Large intestine (tissue), 12 donors: Measurements from ENCODE around the gene PARP8. TPM values are rescaled to one million over a fixed set of nuclear protein-coding genes. Genes with fewer than 3 reads are reported as not detected.
A peak's percentile ranks its signal among the peaks of the same experiment; 100 is the strongest.
"Not testable (repeated sequence)": the region's sequence is repeated elsewhere in the genome, so short reads cannot be mapped to it uniquely, and the experiment has no call there.

Source experiments
- DNase-seq, 2 donors: peaks; one replicate each; pipeline versions ENCODE4 v3.0.0 to v3.0.0-alpha.2; 2013
- H3K27ac ChIP-seq: one replicate; pipeline ENCODE4 v1.5.1; 2013; ENCODE audit warnings: low read length
- H3K27me3 ChIP-seq: 2 replicates; pipeline ENCODE4 v1.6.1; 2013; ENCODE audit warnings: low read length; ENCODE audit not compliant: control insufficient read depth, insufficient read depth
- H3K36me3 ChIP-seq: 2 replicates; pipeline ENCODE4 v1.6.1; 2013; ENCODE audit warnings: low read length; ENCODE audit not compliant: control insufficient read depth, insufficient read depth
- H3K4me1 ChIP-seq: one replicate; pipeline ENCODE4 v1.6.1; 2013; ENCODE audit warnings: low read length; ENCODE audit not compliant: control insufficient read depth, insufficient read depth
- H3K4me3 ChIP-seq: one replicate; pipeline ENCODE4 v1.5.1; 2013; ENCODE audit warnings: low read length
- H3K9me3 ChIP-seq: one replicate; pipeline ENCODE4 v1.6.1; 2013; ENCODE audit warnings: mild to moderate bottlenecking, low read depth, low read length, moderate library complexity; ENCODE audit not compliant: control insufficient read depth
- WGBS: methylation state at CpG from one replicate; pipeline ENCODE4 v1.1.5; 2013; ENCODE audit warnings: low lambda C conversion rate; ENCODE audit not compliant: insufficient coverage; 5-methylcytosine and 5-hydroxymethylcytosine counted together
- long read RNA-seq, 11 donors: transcript quantifications; one replicate each; lab custom pipeline, GENCODE V29; 2026
- polyA plus RNA-seq: library from polyadenylated mRNA; unstranded; fragments of 120-200 nt; gene quantifications from one replicate; pipeline ENCODE4 v1.2.1, GENCODE V29; 2013

Gene PARP8, protein sequence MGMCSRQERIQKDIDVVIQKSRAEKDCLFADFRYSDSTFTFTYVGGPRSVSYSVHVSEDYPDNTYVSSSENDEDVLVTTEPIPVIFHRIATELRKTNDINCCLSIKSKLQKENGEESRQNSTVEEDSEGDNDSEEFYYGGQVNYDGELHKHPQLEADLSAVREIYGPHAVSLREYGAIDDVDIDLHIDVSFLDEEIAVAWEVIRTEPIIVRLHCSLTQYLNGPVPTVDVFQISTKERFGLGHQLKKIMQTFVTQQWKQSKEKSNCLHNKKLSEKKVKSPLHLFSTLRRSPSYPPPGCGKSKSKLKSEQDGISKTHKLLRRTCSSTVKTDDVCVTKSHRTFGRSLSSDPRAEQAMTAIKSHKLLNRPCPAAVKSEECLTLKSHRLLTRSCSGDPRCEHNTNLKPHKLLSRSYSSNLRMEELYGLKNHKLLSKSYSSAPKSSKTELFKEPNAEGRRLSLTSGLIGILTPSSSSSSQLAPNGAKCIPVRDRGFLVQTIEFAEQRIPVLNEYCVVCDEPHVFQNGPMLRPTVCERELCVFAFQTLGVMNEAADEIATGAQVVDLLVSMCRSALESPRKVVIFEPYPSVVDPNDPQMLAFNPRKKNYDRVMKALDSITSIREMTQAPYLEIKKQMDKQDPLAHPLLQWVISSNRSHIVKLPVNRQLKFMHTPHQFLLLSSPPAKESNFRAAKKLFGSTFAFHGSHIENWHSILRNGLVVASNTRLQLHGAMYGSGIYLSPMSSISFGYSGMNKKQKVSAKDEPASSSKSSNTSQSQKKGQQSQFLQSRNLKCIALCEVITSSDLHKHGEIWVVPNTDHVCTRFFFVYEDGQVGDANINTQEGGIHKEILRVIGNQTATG
- polyA plus RNA-seq = 16.9 TPM
- long read RNA-seq, donor 1 = 0 reads
- long read RNA-seq, donor 2, full-length matches to known transcripts = 3 of 3 reads
- long read RNA-seq, donor 2, partial matches to known transcripts = 0 of 3 reads
- long read RNA-seq, donor 2, other reads (novel, unspliced or antisense) = 0 of 3 reads
- long read RNA-seq, donor 3, partial matches to known transcripts = 0 of 1 reads
- long read RNA-seq, donor 3, other reads (novel, unspliced or antisense) = 0 of 1 reads
- long read RNA-seq, donor 4 = 0 reads
- long read RNA-seq, donor 5 = 0 reads
- long read RNA-seq, donor 6 = 0 reads
- long read RNA-seq, donor 7, partial matches to known transcripts = 0 of 1 reads
- long read RNA-seq, donor 7, other reads (novel, unspliced or antisense) = 0 of 1 reads
- long read RNA-seq, donor 8 = 0 reads
- long read RNA-seq, donor 9 = 0 reads
- long read RNA-seq, donor 10 = 0 reads
- long read RNA-seq, donor 11 = 0 reads

DNA sequence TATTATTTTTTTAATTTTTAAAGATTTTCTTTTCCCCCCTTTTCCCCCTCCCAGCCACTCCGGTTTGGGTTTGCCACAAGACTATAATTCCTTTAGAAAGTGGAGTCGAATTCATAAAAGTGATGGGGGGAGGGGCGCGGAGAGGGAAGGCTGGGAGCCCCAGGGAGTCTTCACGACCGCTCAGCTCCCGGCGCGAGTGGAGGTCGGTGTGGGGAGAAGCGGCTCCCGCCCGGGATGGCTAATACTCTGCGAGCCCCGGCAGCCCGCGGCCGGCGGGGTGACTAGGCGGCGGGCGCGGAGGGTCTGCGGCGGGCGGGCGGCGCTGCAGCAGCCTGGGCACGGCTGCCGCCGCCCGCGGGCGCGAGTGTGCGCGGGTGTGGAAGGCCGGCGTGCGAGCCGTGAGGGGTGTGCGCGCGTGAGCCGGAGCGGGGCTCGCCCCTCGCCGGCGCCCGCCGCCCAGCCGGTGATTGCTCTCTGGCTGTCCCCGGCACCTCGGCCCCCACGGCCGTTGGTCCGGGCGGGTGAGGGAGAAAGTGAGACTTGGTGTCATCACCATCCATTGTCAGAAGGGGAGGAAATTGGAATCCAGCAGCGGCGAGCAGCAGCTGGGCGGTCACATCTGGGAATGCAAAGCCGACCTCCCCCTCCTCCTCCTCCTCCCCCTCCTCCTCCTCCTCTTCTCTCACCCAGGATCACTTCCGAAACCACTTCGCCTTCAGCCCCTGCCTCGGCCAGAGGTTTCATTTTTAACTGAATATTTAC lies at the start of gene PARP8:
Gene PARP8, plus strand, starts transcription at position 377 of the 762 bp plus-strand sequence. CDS start 459 bp downstream, outside the sequence.
- H3K27me3 ChIP-seq = no peaks in the 10 kb centered on the region
- peak within 1 kb of the TSS; percentile 83 for H3K27ac ChIP-seq
- H3K4me1 ChIP-seq = no peaks in the 10 kb centered on the region
- no peaks in the 10 kb centered on the region for H3K9me3 ChIP-seq
- WGBS = no CpG with 5 or more reads among the region's 66 CpGs
- DNase-seq = peak; percentile 28 to 72
- H3K36me3 ChIP-seq = no peaks in the 10 kb centered on the region
- peak within 1 kb of the TSS; percentile 92 for H3K4me3 ChIP-seq

DNA sequence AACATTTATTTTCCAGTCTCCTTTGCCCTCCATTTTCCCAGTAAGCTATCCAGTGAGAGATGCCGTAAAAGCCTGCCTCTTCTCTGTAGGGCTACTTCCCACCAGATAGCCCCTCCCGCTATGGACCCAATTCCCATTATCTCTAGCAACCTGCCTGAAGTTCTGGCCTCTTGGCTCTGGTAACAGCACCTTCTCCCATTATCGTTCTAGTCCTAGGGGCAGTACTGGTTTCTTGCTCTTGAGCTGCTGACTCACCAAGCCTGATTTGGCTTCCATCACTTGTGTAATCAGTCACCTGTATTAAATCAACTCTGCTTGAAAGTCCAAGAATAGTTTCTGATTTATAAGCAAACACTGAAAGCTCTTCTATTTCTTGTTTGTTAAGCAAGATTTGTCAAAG lies 42.8 kb upstream of the PARP8 start:
- no CpG with 5 or more reads among the region's 3 CpGs for WGBS
- Histone ChIP-seq H3K4me1 (no peaks in the 10 kb centered on the region), H3K4me3 (no peak overlapping the region), H3K9me3 (no peaks in the 10 kb centered on the region), H3K27ac (no peak overlapping the region), H3K27me3 (no peaks in the 10 kb centered on the region), H3K36me3 (no peaks in the 10 kb centered on the region)
- DNase-seq = no peak

DNA sequence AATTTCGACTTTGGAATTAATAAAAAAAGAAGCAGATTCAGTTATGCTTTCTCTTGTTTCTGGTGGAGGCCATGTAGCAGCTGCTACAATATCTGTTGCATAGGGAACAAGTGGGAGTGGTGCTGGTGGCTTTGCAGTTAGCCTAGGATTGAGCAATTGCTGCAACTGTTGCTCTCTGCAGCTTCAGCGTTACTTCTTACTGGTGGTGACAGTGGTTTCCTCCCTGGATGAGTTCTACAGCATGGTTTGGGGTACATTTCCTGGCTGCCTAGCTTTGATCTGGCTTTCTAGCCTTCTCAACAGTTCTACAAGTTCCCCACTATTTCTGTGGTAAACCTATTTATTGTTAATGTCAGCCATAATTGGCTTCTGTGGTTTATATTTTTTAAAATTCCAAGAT lies 31.6 kb upstream of the PARP8 start:
- H3K36me3 ChIP-seq, H3K4me1 ChIP-seq, H3K9me3 ChIP-seq, H3K27me3 ChIP-seq, H3K4me3 ChIP-seq, DNase-seq, H3K27ac ChIP-seq: not testable (repeated sequence)
- WGBS = no CpG with 5 or more reads among the region's 2 CpGs

DNA sequence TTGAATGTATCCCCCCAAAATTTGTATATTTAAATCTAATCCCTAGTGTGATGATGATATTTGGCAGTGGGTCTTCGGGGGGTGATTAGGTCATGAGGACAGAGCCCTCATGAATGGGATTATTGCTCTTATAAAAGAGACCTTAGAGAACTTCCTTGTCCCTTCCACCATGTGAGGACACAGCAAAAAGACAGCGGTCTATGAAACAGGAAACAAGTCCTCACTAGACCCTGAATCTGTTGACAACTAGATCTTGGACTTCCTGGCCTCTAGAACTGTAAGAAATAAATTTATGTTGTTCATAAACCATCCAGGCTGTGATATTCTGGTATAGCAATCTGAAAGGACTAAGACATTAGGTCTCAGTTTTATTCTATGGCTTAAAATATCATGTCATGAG lies 28.9 kb upstream of the PARP8 start:
- not testable (repeated sequence) for DNase-seq, H3K27me3 ChIP-seq, H3K36me3 ChIP-seq, H3K4me3 ChIP-seq, H3K9me3 ChIP-seq, H3K27ac ChIP-seq, H3K4me1 ChIP-seq
- WGBS = no CpG with 5 or more reads among the region's 2 CpGs

DNA sequence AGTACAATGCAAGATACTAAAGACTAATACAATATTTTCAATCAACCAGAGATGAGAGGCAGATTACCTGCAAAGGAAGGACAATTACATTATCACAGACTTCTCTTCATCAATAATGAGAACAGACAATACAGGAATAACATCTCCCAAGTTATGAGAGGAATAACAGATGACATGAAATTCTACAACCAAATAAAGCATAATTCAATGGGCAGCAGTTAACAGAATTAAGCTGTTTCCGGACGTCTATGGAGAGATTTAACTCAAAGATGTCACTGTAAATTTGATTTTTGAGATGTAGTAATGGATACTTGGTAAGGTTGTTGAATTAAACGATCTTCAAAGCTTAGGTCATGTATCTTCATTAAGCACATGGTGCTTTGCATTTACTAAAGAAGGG lies 19.8 kb upstream of the PARP8 start:
- H3K27me3 ChIP-seq = no peaks in the 10 kb centered on the region
- no peak overlapping the region for H3K27ac ChIP-seq
- H3K4me1 ChIP-seq = no peaks in the 10 kb centered on the region
- no CpG with 5 or more reads among the region's 3 CpGs for WGBS
- DNase-seq = no peak
- no peaks in the 10 kb centered on the region for H3K36me3 ChIP-seq
- H3K9me3 ChIP-seq = no peaks in the 10 kb centered on the region
- no peak overlapping the region for H3K4me3 ChIP-seq

DNA sequence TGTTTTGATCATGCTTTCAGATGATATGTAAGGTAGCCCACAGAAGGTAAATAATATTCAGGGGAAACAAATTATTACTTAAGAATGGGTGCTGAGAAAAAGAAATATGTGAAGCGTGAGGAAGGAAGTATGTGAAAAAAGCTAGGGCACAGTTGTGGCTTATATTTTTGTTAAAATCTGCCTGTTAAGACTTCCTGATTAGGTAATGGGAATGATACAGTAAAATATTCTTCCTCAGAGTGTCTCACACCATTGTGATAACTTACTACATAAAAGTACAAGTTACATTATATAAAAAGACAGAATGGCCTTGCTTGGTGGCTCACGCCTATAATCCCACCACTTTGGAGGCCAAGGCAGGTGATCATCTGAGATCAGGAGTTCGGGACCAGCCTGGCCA lies 18.7 kb upstream of the PARP8 start:
- Histone ChIP-seq H3K4me3 (no peak overlapping the region), H3K27ac (no peak overlapping the region)
- WGBS = 100% methylated on average over 1 of the region's 3 CpGs

DNA sequence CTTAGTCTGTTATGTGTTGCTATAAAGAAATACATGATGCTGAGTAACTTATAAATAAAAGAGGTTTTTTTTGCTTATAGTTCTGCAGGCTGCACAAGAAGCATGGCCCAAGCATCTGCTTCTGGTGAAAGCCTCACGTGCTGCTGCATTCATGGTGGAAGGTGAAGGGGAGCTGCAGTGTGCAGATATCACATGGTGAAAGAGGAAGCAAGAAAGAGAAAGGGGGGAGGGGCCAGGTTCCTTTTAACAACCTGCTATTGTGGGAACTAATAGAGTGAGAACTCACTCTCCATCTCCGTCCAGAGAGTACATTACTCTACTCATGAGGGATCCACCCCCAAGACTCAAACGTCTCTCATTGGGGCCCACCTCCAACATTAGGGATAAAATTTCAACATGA lies 12.5 kb upstream of the PARP8 start:
- DNase-seq = no peak
- H3K4me3 ChIP-seq = no peak overlapping the region
- 100% methylated on average over 1 of the region's 3 CpGs for WGBS
- no peak overlapping the region for H3K27ac ChIP-seq
- H3K36me3 ChIP-seq = no peaks in the 10 kb centered on the region
- no peaks in the 10 kb centered on the region for H3K27me3 ChIP-seq
- H3K9me3 ChIP-seq = no peaks in the 10 kb centered on the region
- H3K4me1 ChIP-seq = no peaks in the 10 kb centered on the region

More for the DNA sequence above, 18.7 kb upstream of the PARP8 start:
- Histone ChIP-seq H3K9me3 (no peaks in the 10 kb centered on the region), H3K27me3 (no peaks in the 10 kb centered on the region), H3K4me1 (no peaks in the 10 kb centered on the region), H3K36me3 (no peaks in the 10 kb centered on the region)
- DNase-seq = no peak

DNA sequence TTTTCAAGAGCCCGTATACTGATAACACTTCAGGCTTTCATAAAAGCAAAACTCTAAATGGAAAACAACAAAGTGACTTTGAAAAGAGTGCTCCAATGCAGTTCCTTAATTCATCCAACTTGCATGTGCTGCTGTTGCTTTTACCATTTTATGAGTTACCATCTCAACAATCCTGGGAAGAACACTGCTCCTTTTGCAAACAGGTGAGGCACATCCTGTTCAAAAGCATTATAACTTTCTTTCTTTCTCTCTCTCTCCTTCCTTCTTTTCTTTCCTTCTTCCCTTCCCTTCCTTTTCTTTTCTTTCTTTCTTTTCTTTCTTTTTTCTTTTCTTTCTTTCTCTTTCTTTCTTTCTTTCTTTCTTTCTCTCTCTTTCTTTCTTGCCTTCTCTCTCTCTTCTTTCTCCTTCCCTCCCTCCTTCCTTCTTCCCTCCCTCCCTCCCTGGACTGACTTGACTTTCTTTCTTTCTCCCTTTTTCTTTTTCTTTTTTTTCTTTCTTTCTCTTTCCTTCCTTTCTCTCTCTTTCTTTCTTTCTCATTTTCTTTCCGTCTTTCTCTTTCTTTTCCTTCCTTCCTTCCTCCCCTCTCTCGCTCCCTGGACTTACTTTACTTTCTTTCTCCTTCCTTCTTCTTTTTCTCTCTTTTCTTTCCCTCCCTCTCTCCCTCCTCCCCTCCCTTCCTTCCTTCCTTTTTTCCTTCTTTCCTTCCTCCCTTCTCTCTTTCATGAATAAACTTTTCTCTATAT lies 11.2 kb upstream of the PARP8 start:
- Histone ChIP-seq H3K4me1 (no peaks in the 10 kb centered on the region), H3K27ac (no peak overlapping the region), H3K4me3 (no peak overlapping the region), H3K36me3 (no peaks in the 10 kb centered on the region), H3K9me3 (no peaks in the 10 kb centered on the region), H3K27me3 (no peaks in the 10 kb centered on the region)
- 44% methylated on average over 3 of the region's 3 CpGs for WGBS
- no peak for DNase-seq

DNA sequence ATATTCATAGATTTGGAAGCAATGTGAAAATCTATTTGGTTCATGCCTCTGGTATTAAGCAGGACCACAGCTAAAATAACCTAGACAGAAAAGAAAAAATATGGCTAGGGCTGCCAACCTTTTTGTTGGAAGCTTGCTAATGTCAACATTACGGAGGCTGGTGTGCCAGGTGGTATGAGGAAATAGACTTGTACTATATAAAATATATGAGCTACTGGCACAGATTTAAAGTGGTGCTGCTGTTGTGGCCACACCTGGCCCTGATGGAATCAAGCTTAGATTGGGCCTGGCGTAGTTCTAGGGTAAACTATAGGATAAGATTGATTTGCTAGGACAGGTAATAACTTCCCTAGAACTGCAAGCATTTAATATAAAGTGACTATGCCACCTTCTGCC lies 10.6 kb upstream of the PARP8 start:
- no peak overlapping the region for H3K27ac ChIP-seq
- no peaks in the 10 kb centered on the region for H3K4me1 ChIP-seq
- no peak for DNase-seq
- no peak overlapping the region for H3K4me3 ChIP-seq
- H3K36me3 ChIP-seq = no peaks in the 10 kb centered on the region
- H3K9me3 ChIP-seq = no peaks in the 10 kb centered on the region
- H3K27me3 ChIP-seq = no peaks in the 10 kb centered on the region
- no CpG with 5 or more reads among the region's 2 CpGs for WGBS
